Smooth muscle cell of the umbilical artery (primary cell): Measurements from ENCODE around the gene OR4Q3. TPM values are rescaled to one million over a fixed set of nuclear protein-coding genes. Genes with fewer than 3 reads are reported as not detected.

Experiments used
- total RNA-seq: library from RNA; depleted of rRNA; stranded (reverse); fragments of >200 nt; gene quantifications from 2 replicates; pipeline ENCODE4 v1.2.3, GENCODE V29; 2014

Gene OR4Q3
- not detected in 2 replicates for total RNA-seq

GRCh38 chr14:19743256-19743655, at the start of gene OR4Q3:
Gene OR4Q3 (plus strand): TSS chr14:19743571.

GRCh38 chr14:19773204-19773603, 29.8 kb downstream of the OR4Q3 start, which contains the start of gene OR4M1:
Gene OR4M1 (plus strand): TSS chr14:19773504. CDS start chr14:19780323, 6,819 bp downstream.

Other genes starting within 250 kb of the OR4Q3 start
- gene OR11H2, start 29.7 kb upstream of the OR4Q3 start, total RNA-seq, result not detected in 2 replicates
- not detected in 2 replicates for gene OR4M1, start 29.9 kb downstream of the OR4Q3 start, total RNA-seq
- not detected in 2 replicates for gene OR4N2, start 60.2 kb downstream of the OR4Q3 start, total RNA-seq
- not detected in 2 replicates for gene OR4K2, start 131.6 kb downstream of the OR4Q3 start, total RNA-seq
- gene OR4K5, start 177.0 kb downstream of the OR4Q3 start, total RNA-seq, result not detected in 2 replicates
- gene OR4K1, start 187.3 kb downstream of the OR4Q3 start, total RNA-seq, result not detected in 2 replicates
- gene OR4K15, start 232.0 kb downstream of the OR4Q3 start, total RNA-seq, result not detected in 2 replicates